Activated CD4-positive, alpha-beta memory T cell treated with anti-CD3 and anti-CD28 coated beads, Interleukin-2, amount 10 ng/mL, durations not matched to agents 7 days and 5 days (primary cell): ENCODE data around the gene HOXC13. TPM values are rescaled to one million over a fixed set of nuclear protein-coding genes. Genes with fewer than 3 reads are reported as not detected.
A peak's percentile ranks its signal among the peaks of the same experiment; 100 is the strongest.

Source experiments
- CTCF ChIA-PET: fragments of 350-600 bp; sonication (Branson Sonifier 250); formaldehyde crosslinking; loops from one replicate; lab custom pipeline; 2021; ENCODE audit warnings: antibody characterized with exemption, inconsistent platforms; lab: Charles Lee
- POLR2A ChIA-PET: fragments of 350-600 bp; sonication (Branson Sonifier 250); formaldehyde crosslinking; loops from one replicate; lab custom pipeline; 2021; ENCODE audit warnings: antibody characterized with exemption; lab: Charles Lee
- DNase-seq: peaks from one replicate; pipeline ENCODE4 v3.0.0-alpha.2; 2020
- H3K27ac Mint-ChIP-seq: one replicate; pipeline ENCODE4 v1.8.0; 2021; ENCODE audit warnings: mild to moderate bottlenecking, mixed read lengths
- H3K27me3 Mint-ChIP-seq: one replicate; pipeline ENCODE4 v1.8.0; 2021; ENCODE audit warnings: mixed read lengths
- H3K36me3 Mint-ChIP-seq: one replicate; pipeline ENCODE4 v1.8.0; 2021; ENCODE audit warnings: low read depth, mixed read lengths
- H3K4me1 Mint-ChIP-seq: one replicate; pipeline ENCODE4 v1.8.0; 2021; ENCODE audit warnings: mixed read lengths
- H3K4me3 Mint-ChIP-seq: one replicate; pipeline ENCODE4 v1.8.0; 2021; ENCODE audit warnings: mild to moderate bottlenecking, mixed read lengths
- H3K9me3 Mint-ChIP-seq: one replicate; pipeline ENCODE4 v1.8.0; 2021; ENCODE audit warnings: mixed read lengths
- total RNA-seq, 2 experiments: library from RNA; stranded (reverse); gene quantifications; one replicate each; pipeline ENCODE4 v1.2.3, GENCODE V29; 2021

HOXC13 gene
- total RNA-seq, 2 experiments from 2014 or later = not detected

DNA sequence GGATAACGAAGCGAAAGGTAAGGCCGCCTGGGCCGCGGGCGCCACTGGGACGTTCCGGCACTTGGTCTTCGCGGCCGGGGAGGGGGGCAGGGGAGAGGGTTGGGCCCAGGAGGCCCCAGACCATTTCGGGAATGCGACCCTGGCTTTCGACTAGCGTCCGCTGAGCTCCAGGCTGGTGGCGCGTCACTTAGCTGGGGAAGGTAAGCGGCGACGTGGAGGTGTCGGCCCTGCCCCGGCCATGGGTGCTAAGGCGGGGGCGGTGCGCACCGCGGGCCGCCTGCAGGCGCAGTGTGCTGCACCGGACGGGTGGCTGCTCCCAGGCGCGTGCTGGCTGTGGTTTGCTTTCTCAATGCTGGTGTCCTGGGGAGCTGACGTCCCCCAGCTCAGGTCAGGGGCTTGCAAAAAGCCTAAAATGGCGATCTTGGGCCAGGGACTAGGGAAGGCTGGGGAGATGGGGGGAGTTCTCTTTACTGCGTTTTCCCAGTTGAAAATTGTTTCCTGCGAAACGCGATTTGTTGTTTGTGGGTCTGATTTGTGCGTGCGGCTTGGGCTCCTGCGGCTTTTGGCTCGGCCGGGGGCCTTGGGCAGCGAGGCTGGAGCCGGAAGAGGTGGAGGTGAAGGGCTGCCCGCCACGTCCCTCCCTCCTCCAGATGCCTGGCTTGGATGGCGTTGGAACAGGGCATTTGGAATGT is 47.5 kb downstream of the HOXC13 start:
- peaks cover 4% of the 10 kb centered on the region for H3K36me3 Mint-ChIP-seq
- H3K4me3 Mint-ChIP-seq = no peak overlapping the region
- H3K4me1 Mint-ChIP-seq = peaks cover 35% of the 10 kb centered on the region
- H3K27ac Mint-ChIP-seq = no peak overlapping the region
- ChIA-PET CTCF (interaction anchor here (1.2 to 4.3 kb wide), 7 partner anchors 14 to 215 kb away, joined by 5 to 25 read pairs (median 7); partner anchors contain the start of genes HOXC8 and HOXC9), POLR2A (interaction anchor here (1.1 to 1.8 kb wide), 2 partner anchors 14 to 27 kb away, joined by 4 to 5 read pairs; partner anchors contain the start of gene HOXC9)
- H3K27me3 Mint-ChIP-seq = peaks cover 94% of the 10 kb centered on the region
- no peak for DNase-seq
- no peaks in the 10 kb centered on the region for H3K9me3 Mint-ChIP-seq

DNA sequence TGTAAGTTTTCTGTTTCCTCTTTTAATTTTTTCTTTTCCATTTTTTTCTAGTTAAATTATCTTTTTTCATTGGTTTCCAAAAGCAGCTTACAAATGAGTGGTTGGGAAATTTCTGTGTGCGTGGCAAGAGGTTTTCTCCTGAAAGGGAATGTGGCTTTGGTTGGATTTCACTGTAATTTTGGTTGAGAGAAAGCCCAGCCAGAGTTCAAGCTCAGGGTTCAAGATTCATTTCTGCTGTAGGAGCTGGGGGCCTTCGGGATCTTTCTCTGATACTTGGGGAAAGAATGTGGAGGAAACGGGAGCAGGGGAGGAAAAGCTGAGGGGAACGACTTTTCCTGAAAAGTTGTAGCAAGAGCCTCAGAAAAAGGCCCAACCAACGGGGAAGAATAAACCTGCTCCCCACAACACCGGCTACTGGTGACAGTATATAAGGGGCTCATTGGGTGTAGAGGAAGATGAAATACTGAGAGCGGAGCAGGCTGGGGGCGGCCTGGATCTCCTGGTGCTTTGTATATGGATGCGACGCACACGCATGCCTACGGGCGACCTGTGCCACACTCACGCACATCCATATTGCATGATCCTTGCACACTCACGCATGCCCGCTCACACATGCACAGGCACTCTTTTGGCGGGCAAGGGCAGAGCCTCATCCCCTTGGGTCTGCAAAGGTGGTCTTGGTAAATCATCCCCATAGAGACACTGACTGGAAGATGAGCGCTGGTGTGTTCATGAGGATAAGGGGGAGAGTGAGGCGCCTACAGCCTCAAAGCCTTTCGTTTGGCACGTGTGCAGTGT is 48.3 kb downstream of the HOXC13 start:
- H3K27ac Mint-ChIP-seq = no peak overlapping the region
- H3K27me3 Mint-ChIP-seq = peaks cover 93% of the 10 kb centered on the region
- H3K4me3 Mint-ChIP-seq = no peak overlapping the region
- H3K4me1 Mint-ChIP-seq = peaks cover 35% of the 10 kb centered on the region
- peaks cover 4% of the 10 kb centered on the region for H3K36me3 Mint-ChIP-seq
- CTCF ChIA-PET = interaction anchor here (1.5 to 4.3 kb wide), 4 partner anchors 19 to 227 kb away, joined by 4 to 25 read pairs (median 10); no protein-coding TSS in a partner anchor
- DNase-seq = no peak
- POLR2A ChIA-PET = interaction anchor here (1.1 to 1.8 kb wide), 2 partner anchors 14 to 28 kb away, joined by 4 to 5 read pairs; partner anchors contain the start of gene HOXC9
- H3K9me3 Mint-ChIP-seq = no peaks in the 10 kb centered on the region

DNA sequence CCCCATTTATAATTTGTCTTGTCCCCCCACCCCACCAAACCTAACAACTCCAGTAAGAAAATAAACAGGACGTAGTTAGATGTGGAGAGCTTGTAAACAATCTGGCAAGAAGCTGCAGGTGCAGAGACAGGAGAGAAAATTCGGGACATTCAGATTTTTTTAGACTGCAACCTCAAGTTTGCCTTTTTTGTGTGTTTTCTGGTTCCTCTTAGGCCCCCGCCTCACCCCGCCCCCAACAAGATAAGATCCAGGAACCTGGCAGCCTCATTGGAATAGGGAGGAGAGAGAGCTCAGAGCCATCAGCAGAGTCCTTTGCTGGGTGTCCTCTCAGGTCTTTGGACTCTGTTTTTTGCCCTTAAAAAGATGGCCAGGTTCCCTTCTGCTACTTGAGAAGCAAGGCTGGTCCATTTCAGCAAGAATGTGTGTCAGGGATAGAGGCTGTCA is 49.2 kb downstream of the HOXC13 start:
- Mint-ChIP-seq H3K4me1 (peaks cover 35% of the 10 kb centered on the region), H3K9me3 (no peaks in the 10 kb centered on the region), H3K27ac (no peak overlapping the region), H3K27me3 (peaks cover 93% of the 10 kb centered on the region), H3K4me3 (no peak overlapping the region), H3K36me3 (peaks cover 4% of the 10 kb centered on the region)
- ChIA-PET POLR2A (interaction anchor here (0.9 to 1.8 kb wide), 2 partner anchors 10 to 13 kb away, joined by 3 to 5 read pairs; partner anchors contain the start of gene HOXC9), CTCF (interaction anchor here (0.6 to 4.3 kb wide), 11 partner anchors 16 to 241 kb away, joined by 3 to 25 read pairs (median 4); partner anchors contain the start of gene HOXC5)
- no peak for DNase-seq

DNA sequence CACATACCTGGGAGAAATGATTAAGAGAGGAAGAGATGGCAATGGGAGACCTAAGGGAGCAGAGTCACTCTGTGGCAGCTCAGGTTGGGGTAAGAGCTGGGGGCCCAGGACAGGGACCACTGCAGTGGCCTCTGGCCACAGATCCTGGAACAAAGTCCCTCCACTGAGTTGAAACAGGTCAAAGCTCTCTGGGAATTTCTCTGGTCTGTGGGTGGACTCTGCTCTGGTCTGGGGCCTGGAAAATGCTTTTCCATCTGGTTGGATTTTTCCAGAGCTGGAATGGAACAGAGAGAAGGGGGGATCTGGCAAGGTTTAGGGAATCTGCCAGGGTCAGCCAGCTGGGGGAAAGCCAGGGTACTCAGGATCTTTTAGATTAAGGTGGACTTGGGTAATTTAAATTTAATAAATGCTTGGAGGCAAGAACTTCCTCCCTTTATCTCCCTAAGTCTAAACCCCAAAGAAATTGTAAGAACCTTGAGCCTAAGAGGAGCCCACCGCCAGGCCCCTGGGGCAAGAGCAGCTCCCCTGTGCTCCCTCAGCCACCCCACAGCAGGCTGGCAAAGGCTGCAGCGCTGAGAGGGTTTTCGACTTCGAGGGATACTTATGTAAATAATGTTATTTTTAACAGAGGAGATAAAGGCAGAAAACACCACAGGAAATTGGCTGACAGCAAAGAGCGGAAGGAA is 50.1 kb downstream of the HOXC13 start:
- Mint-ChIP-seq H3K9me3 (no peaks in the 10 kb centered on the region), H3K4me1 (peaks cover 35% of the 10 kb centered on the region), H3K27ac (no peak overlapping the region)

GRCh38 chr12:53989227-53990113 is 50.8 kb downstream of the HOXC13 start:
- POLR2A ChIA-PET = interaction anchor here (1.2 kb wide), 1 partner anchor 226 kb away, joined by 4 read pairs; no protein-coding TSS in a partner anchor
- Mint-ChIP-seq H3K4me1 (peaks cover 37% of the 10 kb centered on the region), H3K27ac (no peak overlapping the region)

More for the DNA sequence above, 50.1 kb downstream of the HOXC13 start:
- H3K27me3 Mint-ChIP-seq = peaks cover 93% of the 10 kb centered on the region
- no peak for DNase-seq
- CTCF ChIA-PET = interaction anchor here (1.0 to 3.1 kb wide), 9 partner anchors 15 to 242 kb away, joined by 3 to 14 read pairs (median 4); partner anchors contain the start of gene HOXC5
- POLR2A ChIA-PET = interaction anchor here (0.9 to 1.2 kb wide), 2 partner anchors 9 to 226 kb away, joined by 3 to 4 read pairs; no protein-coding TSS in a partner anchor
- H3K36me3 Mint-ChIP-seq = peaks cover 4% of the 10 kb centered on the region
- no peak overlapping the region for H3K4me3 Mint-ChIP-seq

DNA sequence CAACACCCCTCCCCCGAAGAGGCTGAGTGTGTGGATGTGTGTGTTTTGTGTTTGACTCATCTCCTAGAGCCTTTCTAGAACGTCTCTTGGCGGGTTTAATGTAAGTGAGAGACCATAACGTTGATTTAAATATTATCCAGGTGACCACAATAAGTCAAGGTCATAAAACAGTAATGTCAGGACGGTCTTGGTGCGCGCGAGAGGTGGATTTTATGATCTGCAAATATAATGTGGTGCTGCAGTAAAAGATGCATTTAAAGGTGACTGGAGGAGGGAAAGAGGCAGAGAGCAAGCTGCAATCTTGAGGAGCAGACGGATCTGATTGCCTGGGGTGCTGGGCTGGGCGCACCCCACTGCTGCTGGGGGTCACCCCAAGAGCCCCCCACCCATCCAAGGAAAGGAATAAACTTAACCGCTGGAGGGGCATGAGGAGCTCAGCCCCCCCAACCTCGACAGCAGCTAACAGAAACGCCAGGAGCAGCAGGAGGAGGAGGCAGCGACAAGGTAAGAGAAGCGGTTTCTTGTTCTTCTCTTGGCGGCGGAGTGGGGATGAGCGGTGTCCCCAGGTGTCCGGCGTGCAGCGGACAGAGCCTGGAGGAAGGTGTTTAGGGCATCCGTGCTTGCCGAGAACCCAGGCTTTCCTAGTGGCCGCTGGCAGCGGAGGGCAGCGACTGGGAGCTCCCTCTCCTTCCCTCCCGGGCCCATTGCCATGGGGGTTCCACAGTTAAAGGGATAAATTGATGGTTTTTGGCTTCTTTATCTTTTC is 51.9 kb downstream of the HOXC13 start:
- Mint-ChIP-seq H3K36me3 (no peaks in the 10 kb centered on the region), H3K4me3 (no peak overlapping the region), H3K4me1 (peaks cover 37% of the 10 kb centered on the region), H3K27ac (no peak overlapping the region), H3K27me3 (peaks cover 95% of the 10 kb centered on the region), H3K9me3 (no peaks in the 10 kb centered on the region)
- POLR2A ChIA-PET = interaction anchor here (1.1 kb wide), 1 partner anchor 27 kb away, joined by 3 read pairs; no protein-coding TSS in a partner anchor
- CTCF ChIA-PET = interaction anchor here (1.2 to 1.7 kb wide), 3 partner anchors 15 to 212 kb away, joined by 3 to 5 read pairs (median 4); partner anchors contain the start of gene HOXC5
- no peak for DNase-seq

More at GRCh38 chr12:53989227-53990113, 50.8 kb downstream of the HOXC13 start:
- Mint-ChIP-seq H3K36me3 (peaks cover 4% of the 10 kb centered on the region), H3K27me3 (peaks cover 96% of the 10 kb centered on the region), H3K9me3 (no peaks in the 10 kb centered on the region), H3K4me3 (peak overlapping the region; percentile 18)
- CTCF ChIA-PET = interaction anchor here (1.0 to 3.1 kb wide), 5 partner anchors 15 to 243 kb away, joined by 3 to 14 read pairs (median 4); no protein-coding TSS in a partner anchor
- DNase-seq = peak; percentile 38

DNA sequence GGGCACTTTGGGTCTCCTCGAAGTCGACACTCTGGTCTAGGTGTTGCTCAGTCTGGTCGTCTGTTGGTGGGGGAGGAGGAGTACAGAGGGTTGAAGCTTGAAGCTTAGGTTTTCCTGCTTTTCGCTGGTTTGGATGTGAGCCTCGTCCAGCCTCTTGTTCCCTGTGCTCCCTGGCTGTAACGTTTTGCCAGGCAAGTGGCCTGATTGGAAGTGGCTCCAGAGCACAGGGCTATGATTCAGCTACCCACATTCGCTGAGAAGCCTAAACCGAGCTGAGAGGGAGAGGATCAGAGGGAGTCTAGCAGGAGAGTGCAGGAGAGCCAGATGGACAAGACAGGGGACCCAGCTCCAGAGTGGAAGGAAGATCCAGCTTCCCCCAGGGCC is 52.4 kb downstream of the HOXC13 start:
- Mint-ChIP-seq H3K9me3 (no peaks in the 10 kb centered on the region), H3K4me1 (peaks cover 39% of the 10 kb centered on the region), H3K36me3 (no peaks in the 10 kb centered on the region), H3K27me3 (peaks cover 97% of the 10 kb centered on the region), H3K4me3 (no peak overlapping the region), H3K27ac (no peak overlapping the region)
- ChIA-PET CTCF (interaction anchor here (1.2 to 1.7 kb wide), 4 partner anchors 15 to 211 kb away, joined by 3 to 5 read pairs (median 4); partner anchors contain the start of gene HOXC5), POLR2A (interaction anchor here (1.1 kb wide), 1 partner anchor 27 kb away, joined by 3 read pairs; no protein-coding TSS in a partner anchor)
- DNase-seq = no peak

DNA sequence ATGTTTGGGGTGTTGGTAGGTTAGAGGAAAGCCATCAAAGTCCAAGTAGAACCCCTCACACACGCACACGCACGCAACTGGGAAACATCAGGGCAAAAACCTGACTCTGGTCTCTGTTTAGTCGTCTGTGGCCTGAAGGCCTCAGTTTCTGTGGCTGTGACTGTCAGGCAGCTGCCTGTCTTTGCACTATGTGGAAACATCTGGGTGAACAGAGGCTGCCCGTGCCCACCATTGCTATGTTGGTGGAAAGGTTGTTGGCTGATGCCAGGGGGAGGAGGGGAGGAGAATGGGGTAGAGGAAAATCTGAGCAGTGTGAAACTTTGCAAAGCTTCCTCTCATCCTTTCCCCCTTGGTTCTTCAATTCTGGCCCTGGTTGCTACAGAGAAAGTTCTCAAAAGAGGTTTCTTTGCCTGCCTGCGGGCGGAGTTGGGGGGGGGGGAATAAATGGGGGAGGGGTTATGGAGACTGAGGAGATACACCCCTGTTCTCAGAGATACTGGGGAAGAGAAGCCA is 53.8 kb downstream of the HOXC13 start:
- no peak overlapping the region for H3K27ac Mint-ChIP-seq
- POLR2A ChIA-PET = no interaction called here
- CTCF ChIA-PET = interaction anchor here (1.2 to 1.7 kb wide), 2 partner anchors 40 to 195 kb away, joined by 3 to 5 read pairs; partner anchors contain the start of gene HOXC5

DNA sequence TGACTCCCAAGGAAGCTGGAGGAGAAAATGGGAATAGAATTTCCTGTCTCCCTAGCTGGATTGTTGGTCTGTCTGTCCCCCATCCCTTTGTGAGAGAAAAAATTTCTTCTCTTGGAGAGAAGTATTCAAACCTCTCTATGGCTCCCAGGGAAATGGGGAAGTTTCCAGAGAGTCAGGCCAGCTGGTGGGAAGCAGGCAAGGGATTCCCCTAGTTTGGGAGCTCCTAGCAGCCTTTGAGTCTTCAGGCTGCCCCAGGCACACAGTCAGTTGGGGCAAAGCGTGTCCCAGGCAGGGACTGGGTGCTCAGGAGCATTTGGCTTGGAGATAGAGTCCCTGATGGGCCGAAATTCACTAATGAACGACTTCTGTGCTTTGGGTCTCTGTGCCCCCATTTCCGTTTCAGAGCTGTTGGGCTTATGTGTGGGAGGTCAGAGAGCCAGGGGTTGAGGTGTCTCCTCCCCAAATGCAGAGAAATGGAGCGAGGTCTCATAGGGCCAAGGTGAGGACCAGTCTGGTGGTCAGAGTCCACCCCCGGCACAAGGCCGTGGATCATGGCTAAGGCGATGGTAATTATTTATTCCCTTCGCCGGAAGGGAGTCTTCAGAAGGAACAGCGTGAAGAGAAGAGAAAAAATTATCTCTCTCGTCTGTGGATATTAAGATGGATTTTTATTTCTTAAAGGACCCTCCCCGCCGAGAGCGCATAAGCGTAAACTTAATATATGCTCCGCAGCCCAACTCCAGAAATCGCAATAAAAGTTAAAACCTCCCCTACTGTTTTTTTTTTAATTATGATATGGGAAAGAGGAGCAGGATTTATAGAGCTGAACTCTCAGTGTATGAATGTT is 54.8 kb downstream of the HOXC13 start:
- no peaks in the 10 kb centered on the region for H3K36me3 Mint-ChIP-seq
- H3K9me3 Mint-ChIP-seq = no peaks in the 10 kb centered on the region
- H3K27ac Mint-ChIP-seq = no peak overlapping the region
- ChIA-PET POLR2A (interaction anchor here (0.8 kb wide), 1 partner anchor 221 kb away, joined by 4 read pairs; no protein-coding TSS in a partner anchor), CTCF (interaction anchor here (1.0 kb wide), 1 partner anchor 199 kb away, joined by 6 read pairs; no protein-coding TSS in a partner anchor)
- H3K4me3 Mint-ChIP-seq = no peak overlapping the region
- DNase-seq = no peak
- peaks cover 97% of the 10 kb centered on the region for H3K27me3 Mint-ChIP-seq
- peaks cover 37% of the 10 kb centered on the region for H3K4me1 Mint-ChIP-seq

More for the DNA sequence above, 53.8 kb downstream of the HOXC13 start:
- no peaks in the 10 kb centered on the region for H3K9me3 Mint-ChIP-seq
- H3K4me1 Mint-ChIP-seq = peaks cover 37% of the 10 kb centered on the region
- H3K4me3 Mint-ChIP-seq = no peak overlapping the region
- no peak for DNase-seq
- peaks cover 97% of the 10 kb centered on the region for H3K27me3 Mint-ChIP-seq
- H3K36me3 Mint-ChIP-seq = no peaks in the 10 kb centered on the region

GRCh38 chr12:53994009-53994263 is 55.3 kb downstream of the HOXC13 start:
- H3K4me1 Mint-ChIP-seq = peaks cover 36% of the 10 kb centered on the region
- no peaks in the 10 kb centered on the region for H3K36me3 Mint-ChIP-seq
- ChIA-PET CTCF (interaction anchor here (1.0 kb wide), 1 partner anchor 198 kb away, joined by 6 read pairs; no protein-coding TSS in a partner anchor), POLR2A (no interaction called here)
- H3K27ac Mint-ChIP-seq = no peak overlapping the region
- H3K9me3 Mint-ChIP-seq = no peaks in the 10 kb centered on the region
- DNase-seq = no peak
- H3K27me3 Mint-ChIP-seq = peaks cover 97% of the 10 kb centered on the region
- H3K4me3 Mint-ChIP-seq = no peak overlapping the region
